Stimulated activated CD8-positive, alpha-beta memory T cell treated with anti-CD3 and anti-CD28 coated beads, Interleukin-7, amount 100 ng/mL, for 48 hours (primary cell): ENCODE data around the gene GTSE1.

ENCODE experiments used
- DNase-seq, 2 donors: peaks; one replicate each; pipeline ENCODE4 v3.0.0-alpha.2; 2020; ENCODE audit warnings: low read depth in 1 of 2; ENCODE audit errors: extremely low read depth in 1 of 2

GTSE1 gene

GRCh38 chr22:46376111-46376510 is 79.4 kb downstream of the GTSE1 start:
- DNase-seq = no peak

- DNase-seq = no peak
Measured at GRCh38 chr22:46376908-46377524, 80.3 kb downstream of the GTSE1 start.

- DNase-seq = no peak
Measured at GRCh38 chr22:46377525-46378425, 81.1 kb downstream of the GTSE1 start.

- no peak for DNase-seq
Measured at GRCh38 chr22:46378426-46379065, 81.9 kb downstream of the GTSE1 start.

GRCh38 chr22:46379066-46379930 is 82.6 kb downstream of the GTSE1 start:
- DNase-seq = no peak

GRCh38 chr22:46380069-46380468 is 83.4 kb downstream of the GTSE1 start:
- DNase-seq = no peak
